Measurements from ENCODE around the gene SLC2A5.
"Not testable (repeated sequence)": the region's sequence is repeated elsewhere in the genome, so short reads cannot be mapped to it uniquely, and the experiment has no call there.

SLC2A5 gene, protein sequence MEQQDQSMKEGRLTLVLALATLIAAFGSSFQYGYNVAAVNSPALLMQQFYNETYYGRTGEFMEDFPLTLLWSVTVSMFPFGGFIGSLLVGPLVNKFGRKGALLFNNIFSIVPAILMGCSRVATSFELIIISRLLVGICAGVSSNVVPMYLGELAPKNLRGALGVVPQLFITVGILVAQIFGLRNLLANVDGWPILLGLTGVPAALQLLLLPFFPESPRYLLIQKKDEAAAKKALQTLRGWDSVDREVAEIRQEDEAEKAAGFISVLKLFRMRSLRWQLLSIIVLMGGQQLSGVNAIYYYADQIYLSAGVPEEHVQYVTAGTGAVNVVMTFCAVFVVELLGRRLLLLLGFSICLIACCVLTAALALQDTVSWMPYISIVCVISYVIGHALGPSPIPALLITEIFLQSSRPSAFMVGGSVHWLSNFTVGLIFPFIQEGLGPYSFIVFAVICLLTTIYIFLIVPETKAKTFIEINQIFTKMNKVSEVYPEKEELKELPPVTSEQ

DNA sequence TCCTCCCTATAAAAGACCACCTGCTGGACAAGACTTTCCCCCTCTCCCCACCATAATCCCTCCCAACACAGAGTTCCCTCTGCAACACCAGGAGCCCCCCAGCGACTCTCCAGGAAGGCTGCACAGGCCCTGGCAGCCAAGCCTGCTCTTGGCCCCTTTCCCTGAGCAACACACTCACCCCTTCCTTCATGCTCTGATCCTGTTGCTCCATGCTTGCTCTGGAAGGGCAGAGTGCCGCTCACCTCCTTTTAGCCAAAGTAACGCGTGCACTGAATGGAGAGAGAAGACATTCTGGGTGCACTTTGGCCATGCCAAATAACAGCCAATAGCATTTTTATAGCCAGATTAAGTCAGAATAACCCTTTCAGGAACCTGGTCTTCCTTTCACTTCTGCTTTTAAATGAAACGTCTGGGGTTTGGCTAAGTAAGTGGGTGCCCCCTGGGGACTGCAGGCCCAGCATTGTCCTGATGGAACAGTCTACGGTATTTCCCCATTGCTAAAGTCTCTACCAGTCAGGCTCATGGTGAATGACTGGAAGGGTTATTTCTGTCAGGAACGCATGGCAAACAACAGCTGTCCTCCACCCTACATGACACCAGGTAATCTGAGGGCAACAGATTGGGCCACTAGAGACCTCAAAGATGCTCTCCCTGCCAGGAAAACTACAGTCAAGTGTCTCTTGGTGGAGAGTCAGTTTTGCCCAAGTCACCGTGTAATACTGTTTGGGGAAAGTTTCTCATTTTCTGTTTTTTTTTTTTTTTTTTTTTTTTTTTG lies at the start of gene SLC2A5:
Gene SLC2A5, minus strand, starts transcription at position 310 of the 775 bp plus-strand sequence. Its CDS starts 99 bp downstream, at position 211.
- no peak for DNase-seq (ENCODE audit: low read depth)

DNA sequence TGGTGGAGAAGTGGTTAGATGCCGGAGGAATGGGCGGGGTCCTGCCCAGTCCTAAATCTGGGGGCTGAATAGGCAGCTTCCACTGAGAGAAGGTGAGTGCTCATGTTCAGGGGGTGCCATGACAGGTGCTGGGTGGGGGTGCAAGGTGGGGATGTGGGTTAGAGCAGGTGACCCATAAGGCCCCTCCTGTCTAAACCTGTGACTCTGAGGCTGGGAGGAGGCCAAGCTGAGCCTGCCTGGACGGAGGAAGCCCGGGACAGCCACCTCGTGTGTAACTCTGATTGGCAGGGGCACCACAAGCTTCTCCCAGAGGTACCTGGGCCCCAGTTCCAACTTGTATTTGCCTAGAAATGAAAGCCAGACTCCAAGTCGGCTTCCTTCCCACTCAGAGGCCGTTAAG lies 48.8 kb upstream of the SLC2A5 start:
- no peak for DNase-seq (ENCODE audit: low read depth)

DNA sequence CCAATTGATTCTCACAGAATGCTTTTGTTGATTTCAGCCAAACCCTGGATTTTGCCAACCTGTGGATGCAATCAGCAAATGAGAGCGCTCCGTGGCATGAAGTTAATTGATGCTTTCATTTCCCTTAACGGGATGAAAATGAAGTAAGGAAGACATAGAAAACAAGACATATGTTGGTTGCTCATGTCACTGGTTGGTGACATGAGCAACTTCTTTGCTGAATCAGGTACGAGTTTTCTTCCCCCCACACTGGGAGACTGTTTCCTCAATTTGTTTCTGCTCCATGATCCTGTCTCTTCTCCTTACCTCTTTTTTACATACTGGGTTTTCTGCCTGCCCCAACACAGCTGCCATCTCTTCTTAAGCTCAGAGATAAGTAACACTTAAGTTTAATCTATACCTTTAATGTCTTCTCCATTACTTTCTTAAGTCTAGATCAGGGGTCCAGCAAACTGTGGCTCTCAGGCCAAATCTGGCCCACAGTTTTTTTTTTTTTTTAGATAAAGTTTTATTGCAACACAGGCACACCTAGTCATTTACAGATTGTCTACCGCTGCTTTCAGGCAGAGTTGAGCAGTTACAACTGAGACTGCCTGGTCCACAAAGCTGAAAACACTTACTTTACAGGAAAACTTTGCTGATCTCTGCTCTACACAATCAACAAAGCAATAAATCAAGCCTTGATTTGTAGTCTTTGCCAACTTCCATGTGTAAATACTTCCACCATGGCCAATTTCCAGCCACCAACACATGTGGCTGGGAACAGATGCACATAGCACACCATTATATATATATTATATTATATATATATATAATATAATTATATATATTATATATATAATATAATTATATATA lies 46.1 kb upstream of the SLC2A5 start:
- no peak for DNase-seq (ENCODE audit: low read depth)

DNA sequence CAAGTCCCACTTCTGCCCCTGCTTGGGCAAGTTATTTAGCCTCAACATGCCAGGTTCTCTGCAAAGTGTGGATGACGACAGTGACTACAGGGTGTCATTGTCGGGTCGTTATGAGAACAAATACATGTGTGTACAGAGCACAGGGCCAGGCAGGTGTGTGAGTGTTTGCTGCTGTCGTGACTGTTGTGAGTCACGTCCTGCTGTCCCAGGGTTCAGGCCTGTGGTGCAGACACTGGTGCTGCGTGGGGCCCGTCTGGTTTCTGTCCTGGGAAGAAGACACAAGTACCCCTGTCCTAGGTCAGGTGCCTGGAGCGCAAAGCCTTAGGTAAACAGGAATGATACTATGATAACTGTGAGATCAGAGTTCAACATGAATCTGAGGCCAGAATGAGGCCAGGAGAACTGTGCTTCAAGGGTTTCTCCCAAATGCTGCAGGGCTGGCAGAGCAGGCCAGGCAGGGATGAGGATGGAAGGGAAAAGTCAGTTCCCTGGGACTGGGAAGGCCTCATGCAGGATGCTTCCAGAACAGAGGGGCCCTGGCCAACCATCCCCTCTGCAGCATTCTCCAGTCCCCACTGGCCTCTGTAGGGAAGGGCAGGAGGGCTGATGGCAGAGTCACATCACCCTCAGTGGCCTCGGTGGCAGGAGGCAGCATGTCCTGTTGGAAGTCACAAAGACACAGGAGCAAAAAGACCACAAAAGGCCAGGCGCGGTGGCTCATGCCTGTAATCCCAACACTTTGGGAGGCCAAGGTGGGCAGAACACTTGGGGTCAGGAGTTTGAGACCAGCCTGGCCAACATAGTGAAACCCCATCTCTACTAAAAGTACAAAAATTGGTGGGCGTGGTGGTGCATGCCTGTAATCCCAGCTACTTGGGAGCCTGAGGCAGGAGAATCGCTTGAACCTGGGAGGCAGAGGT lies 43.8 kb upstream of the SLC2A5 start:
- no peak for DNase-seq (ENCODE audit: low read depth)

DNA sequence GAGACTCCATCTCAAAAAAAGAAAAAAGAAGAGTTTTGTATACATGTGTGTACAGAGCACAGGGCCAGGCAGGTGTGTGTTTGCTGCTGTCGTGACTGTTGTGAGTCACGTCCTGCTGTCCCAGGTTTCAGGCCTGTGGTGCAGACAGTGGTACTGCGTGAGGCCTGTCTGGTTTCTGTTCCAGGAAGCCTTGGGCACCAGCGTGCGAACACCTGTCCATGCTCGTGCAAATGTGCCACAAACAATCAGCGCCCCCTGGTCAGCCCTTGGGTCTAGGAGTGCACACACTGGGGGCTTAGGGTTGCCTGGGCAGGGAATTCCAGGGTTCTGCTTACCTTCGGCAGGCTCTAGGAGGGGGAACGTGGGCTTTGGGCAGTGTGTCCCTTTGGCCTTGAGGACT lies 42.5 kb upstream of the SLC2A5 start:
- DNase-seq (ENCODE audit: low read depth): no peak

DNA sequence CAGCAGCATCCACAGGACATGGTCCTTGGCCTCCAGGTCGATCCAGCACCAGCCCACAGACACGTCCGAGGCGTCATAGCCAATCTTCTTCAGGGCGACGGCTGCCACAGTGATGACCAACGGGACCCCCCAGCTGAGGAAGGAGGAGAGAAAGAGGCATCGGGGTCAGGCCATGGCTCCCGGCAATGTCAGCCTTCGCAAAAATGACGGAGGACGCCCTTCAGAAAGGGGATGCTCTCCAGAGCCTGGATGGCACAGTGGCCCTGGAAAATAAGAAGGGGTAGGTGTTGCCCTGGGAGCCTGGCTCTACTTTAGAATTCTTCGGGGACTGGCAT lies 41.9 kb upstream of the SLC2A5 start:
- DNase-seq (ENCODE audit: low read depth): no peak

DNA sequence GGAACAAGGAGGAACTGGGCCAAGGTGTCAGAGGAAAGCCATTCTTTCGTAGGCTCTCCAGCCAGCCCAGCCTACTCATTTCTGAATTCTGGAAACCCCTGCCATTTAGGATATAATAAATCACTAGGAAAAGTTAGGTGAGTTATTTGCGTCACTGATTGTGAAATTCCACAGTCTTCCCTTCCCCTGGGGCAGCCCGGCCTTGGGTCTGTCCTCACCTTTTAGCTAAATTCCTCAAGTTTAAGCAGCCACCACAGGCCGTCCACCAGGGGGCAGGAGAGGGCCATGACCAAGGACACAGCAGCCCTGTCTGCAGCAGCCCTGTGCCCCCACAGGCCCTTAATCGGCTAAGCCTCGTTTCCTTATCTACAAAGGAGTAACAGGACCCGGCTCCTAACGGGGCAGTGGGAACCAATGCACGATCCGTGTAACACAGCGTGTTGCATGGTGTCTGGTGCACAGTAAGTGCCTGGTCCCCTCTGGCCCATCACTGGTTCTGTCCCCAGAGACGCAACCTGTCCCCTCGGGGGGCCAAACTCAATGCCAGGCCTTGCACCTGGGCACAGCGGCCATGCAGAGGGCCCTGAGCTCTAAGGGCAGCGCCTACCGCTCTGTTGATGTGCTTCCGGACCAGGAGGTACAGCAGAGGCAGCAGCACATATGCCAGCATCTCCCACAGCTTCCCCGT lies 41.4 kb upstream of the SLC2A5 start:
- DNase-seq (ENCODE audit: low read depth): peak; percentile 78

DNA sequence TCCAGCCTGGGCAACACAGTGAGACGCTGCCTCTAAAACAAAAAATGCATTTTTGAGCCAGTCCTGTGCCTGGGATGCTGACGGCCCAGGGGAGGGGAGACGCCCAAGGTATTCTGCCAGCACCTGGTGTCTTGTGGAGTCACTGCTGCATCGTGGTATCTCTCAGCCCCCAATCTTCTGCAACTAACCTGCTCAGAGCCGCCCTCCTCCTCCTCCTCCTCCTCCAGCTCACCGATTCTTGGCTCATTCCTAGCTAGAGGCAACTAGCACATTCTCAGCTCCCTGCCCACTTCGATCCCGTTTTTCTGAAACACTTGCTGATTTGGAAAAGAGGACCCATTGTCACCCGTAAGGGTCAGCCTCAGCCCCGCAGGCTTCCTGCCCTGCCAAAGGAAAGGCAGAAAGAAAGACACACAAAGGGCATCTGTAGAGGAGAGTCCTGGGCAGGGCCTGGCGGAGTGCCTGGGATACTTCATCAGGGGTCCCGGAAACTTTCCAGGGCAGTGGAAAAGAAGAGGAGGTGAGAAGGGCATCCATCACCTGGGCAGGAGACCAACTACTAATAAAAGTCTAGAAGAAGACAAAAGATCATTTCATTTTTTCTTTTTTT lies 38.7 kb upstream of the SLC2A5 start:
- DNase-seq (ENCODE audit: low read depth): no peak

DNA sequence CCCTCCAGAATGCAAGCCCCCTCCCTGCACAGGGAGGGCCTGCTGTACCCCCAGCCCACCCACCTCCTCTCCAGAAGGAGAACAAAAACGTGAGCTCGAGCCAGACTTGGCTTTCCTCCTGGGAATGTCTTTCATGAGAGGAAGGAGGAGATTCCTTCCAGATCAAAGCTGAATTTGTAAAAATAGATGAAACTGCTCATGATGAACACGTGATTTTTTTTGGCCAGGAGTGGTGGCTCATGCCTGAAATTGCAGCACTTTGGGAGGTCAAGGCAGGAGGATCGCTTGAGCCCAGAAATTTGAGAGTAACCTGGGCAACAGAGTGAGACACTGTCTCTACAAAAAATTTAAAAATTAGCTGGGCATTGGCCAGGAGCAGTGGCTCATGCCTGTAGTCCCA lies 37.7 kb upstream of the SLC2A5 start:
- DNase-seq (ENCODE audit: low read depth): no peak

DNA sequence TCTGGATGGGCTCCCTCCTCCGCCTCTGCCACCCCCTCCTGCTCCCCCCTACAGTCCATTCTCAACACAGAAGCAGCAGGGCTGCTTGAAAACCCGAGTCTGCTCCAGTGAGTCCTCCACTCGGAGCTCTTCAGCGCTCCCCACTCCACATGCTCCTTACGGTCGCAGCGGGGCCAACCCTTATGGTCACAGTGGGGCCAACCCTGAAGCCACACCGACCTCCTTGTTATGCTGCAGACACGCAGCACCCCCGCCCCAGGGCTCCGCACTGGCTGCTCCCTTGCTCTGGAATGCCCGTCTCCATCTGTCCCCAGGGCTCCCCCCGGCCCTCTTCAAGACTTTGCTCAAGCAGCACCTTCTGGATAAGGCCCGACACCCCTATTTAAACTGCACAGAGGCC lies 36.9 kb upstream of the SLC2A5 start:
- no peak for DNase-seq (ENCODE audit: low read depth)

DNA sequence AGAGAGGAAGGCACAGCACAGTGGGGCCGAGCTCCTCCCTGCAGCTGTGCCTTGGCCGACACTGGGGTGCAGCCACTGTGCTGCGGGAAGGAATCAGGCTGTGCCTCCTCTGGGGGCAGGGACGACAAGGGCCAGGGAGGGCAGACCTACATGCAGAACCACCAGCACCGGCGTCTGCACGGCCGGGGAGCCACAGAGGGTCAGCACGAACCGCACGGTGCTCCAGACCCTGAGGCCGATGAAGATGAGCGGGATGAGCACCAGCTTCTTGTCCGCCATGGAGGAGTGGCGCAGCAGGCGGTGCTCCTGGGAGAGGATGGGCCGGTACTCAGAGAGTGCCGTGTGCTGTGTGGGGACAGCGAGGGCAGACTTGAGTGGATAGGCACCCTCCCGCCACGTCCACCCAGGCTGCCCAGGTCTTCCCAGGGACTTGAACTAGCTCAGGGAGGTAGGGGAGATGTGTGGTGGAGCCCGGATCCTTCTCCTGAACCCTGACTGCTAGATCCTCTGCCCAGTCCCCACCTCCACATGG lies 36.0 kb upstream of the SLC2A5 start:
- no peak for DNase-seq (ENCODE audit: low read depth)

DNA sequence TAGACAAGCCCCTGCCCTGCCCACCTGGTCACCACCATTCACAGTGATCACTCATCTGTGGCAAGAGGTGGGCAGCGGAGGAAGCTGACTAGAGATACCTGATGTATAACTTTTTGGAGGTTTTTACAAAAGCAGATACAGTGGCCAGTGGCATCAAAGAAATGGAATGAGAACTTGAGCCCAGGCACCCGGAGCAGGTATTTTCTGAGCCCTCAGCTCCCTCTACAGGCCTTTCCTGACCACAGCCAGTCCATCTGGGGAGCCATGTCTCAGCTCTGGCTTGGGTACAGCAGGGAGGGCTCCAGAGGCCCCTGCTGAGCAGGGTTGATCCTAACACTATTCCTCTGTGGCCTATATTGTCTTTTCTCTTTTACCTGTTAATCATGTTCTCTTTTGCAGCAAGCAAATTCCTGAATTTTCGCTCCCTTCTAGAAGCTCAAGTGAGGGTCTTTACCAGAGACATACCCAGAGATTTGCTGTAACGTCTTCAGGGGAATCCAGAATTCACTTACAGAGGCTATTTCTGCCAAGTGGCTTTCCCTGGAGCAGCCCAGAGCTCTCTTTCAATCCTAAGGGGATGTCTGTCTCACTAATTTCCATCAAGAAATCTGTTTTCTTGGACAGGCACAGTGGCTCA lies 32.2 kb upstream of the SLC2A5 start:
- DNase-seq (ENCODE audit: low read depth): no peak

DNA sequence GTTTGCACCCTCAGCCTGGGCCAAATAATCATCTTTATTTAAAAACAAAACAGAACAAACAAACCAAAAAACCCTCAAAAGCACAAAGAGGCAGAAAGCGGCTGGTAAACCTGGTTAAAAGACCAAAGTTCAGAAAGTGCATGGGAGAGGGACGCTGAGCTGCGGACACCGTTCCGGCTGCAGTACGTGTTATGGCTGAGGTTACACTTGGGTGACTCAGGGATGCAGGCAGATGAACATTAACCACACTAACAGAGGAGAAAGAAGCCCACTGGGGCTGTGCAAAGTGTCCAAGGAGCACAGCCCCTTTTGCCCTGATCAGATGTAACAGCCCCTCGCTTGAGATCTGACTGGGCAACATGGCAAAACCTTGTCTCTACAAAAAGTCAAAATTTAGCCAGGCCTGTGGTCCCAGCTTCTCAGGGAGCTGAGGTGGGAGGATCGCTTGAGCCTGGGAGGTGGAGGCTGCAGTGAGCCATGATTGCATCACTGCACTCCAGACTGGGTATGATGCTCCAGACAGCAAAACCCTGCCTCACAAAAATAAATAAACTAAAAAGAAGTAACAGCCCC lies 31.1 kb upstream of the SLC2A5 start:
- DNase-seq (ENCODE audit: low read depth): no peak

DNA sequence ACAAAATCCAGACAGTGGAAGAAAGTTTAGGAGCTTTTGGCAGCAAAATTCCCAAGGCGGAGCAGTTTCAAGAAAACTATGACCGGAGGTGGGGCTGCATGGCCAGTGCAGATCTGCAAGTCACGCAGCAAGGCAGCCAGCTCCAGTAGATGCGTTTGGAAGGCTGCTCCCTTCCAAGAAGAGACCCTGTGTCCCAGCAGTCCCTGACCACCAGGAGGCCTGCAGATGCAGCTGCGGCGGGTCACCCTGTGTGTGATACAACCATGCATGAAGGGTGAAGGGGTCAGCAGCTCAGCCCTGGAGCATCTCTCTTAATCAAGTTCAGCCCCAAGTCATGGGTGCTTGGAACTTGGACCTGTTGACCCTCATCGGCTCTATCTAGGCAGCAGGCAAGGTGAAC lies 30.1 kb upstream of the SLC2A5 start:
- no peak for DNase-seq (ENCODE audit: low read depth)

DNA sequence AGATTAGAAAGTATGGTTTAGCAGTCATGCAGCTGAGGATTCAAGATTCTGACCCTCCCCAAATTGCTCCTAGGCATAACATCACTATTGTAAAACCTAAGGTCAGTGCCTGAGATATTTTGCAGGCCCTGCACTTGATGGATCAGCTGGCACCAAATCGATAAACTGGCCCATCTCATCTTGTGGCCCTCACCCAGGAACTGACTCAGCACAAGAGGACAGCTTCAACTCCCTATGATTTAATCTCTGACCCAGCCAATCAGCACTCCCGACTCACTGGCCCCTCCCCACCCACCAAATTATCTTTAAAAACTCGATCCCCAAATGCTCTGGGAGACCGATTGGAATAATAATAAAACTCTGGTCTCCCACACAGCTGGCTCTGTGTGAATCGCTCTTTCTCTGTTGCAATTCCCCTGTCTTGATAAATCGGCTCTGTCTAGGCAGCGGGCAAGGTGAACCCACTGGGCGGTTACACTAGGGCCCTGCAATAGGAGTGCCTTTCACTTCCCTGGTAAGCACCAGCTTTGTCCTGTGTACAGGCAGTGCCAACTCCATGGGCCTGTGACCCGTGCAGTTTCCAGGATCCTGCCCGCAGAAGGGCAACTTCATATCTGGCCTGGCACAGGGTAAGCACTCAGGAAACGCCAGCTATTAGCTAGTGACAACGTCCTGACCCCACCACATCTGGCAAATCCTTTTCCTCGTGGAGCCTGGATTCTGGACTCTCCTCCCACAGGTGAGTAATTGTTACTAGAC lies 28.7 kb upstream of the SLC2A5 start:
- no peak for DNase-seq (ENCODE audit: low read depth)

DNA sequence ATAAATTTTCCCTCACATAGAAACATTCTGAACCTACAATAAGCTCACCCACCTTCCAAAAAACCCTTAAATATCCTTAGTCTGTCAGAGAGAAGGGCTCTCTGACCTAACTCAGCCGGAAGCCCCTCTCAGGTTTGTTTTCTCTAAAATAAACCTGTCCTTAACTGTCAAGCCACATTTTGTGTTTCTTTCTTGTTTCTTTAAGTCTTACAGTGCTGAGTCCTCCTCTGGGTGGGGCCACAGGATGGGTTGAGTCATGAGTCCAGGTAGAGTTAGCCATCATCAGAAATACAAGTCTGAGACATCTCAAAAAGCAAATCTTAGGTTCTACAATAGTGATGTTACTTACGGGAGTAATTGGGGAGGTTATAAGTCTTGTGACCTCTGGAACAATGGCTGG lies 26.4 kb upstream of the SLC2A5 start:
- no peak for DNase-seq (ENCODE audit: low read depth)

DNA sequence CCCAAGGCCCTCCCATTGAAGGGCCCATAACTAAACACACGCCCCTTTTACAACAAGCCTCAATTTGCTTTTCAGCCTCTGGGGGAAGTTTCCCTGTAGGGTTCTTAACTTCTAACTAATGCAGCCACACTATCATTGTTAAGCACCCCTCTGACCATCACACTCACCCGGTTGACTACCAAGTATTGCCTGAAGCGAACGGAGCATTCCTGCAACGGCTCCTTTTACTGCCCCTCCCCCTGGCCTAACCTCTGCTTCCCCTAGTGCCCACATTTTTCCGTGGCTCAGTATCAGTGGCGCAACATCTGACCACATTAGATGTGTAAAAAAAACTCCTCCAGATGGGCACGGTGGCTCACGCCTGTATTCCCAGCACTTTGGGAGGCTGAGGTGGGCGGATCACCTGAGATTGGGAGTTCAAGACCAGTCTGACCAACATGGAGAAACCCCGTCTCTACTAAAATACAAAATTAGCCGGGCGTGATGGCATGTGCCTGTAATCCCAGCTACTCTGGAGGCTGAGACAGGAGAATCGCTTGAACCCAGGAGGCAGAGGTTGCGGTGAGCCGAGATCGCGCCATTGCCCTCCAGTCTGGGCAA lies 24.7 kb upstream of the SLC2A5 start:
- not testable (repeated sequence) for DNase-seq (ENCODE audit: low read depth)

DNA sequence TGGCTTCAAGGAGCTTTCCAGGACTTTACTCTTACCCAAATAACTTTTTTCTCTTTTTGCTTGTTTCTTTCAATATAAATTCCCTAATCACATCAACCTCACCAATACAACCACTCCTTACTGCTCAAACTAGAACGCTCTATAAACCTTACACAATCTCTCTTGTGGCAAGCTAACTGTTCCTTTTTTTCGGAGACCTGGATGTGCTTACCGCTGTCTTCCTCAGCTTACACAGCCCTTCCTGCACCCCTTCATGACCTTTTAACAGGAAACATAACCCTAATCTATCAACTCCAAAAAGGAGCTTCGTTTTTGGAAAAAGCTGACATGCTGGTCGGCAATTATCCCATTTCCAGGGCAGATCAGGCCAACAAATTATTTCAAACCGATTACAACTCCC lies 24.1 kb upstream of the SLC2A5 start:
- DNase-seq (ENCODE audit: low read depth): no peak

Data from stimulated activated CD8-positive, alpha-beta memory T cell treated with anti-CD3 and anti-CD28 coated beads, Interleukin-7, amount 100 ng/mL, for 24 hours (primary cell).